HPDE6-E6E7 (cell line): Measurements from ENCODE around the gene HOXA6.

ENCODE experiments used
- DNase-seq: peaks from one replicate; pipeline ENCODE4 v3.0.0; 2011; ENCODE audit warnings: missing footprints; ENCODE audit errors: extremely low spot score

HOXA6 gene

DNA sequence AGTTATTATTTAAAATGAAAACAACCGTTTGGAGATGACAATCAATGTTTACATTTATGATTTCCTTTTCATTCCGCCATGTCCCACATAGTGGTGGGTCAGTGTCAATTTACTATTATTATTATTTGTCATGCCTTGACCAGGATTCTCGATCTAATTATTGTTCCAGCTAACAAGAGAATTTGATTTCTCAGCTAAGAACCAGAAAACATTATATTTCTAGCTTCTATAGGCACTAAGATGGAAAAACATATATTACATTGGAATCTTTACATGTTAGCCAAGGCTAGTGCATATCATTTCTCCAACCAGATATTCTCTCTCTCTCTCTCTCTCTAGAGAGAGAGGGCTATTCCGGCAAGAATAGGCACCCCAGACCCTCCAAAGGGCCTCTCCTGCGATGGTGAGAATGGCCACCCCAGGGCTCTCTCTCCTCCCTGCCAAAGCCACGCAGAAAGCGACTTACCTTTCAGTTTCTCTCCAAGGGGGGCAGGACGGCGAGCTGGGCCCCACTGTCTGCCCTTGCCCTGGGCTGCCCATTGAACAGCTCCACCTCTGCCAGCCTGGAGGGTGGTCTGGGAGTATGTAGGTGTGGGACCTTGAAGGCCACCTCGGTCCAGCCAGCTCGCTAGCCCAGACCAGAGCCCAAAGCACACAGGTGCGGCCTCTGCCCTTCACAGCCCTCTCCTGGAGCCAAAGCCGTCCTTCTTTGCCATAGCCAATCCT, 2.4 kb upstream of the HOXA6 start:
- DNase-seq = no peak

DNA sequence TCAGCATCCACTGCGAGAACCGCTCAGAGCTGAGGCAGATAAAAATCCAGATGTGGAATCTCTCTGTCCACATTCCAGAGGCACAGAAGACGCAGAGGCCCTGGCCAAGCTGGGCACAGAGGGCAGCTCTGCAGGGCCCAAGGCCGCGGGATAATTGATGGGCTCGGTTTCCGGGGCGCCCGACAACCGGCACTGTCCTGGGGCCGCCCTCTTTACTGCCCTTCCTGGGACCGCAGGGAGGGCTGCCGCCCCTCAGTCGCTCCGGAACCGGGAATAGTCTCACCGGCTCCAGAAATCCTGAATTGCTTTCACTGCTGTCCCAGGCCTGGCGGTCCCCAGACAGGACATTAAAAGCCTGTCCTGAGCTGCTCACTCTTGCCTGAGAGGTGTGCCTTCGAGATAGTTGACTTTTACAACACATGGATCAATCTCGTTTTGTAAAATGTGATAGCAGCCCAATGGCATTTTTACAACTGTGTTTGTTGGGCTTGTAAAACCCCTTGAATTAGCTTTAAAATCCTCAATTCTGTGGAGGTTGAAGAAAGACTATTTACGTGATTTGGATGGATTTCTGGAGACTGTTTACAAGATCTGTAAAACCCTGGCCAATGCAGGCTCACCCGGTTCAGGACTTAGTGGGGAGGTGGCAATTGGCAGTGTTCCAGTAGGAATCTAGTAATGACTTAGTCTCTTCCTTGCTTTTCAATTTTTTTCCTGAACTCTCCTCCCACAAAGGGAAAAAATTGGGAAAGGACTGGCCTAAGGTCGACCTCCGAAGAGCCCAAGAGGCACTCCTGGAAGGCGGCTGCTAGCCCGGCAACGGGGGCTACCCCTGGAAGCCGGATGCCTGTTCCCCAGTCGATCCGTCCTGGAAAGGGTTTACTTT, 1.4 kb upstream of the HOXA6 start:
- no peak for DNase-seq

DNA sequence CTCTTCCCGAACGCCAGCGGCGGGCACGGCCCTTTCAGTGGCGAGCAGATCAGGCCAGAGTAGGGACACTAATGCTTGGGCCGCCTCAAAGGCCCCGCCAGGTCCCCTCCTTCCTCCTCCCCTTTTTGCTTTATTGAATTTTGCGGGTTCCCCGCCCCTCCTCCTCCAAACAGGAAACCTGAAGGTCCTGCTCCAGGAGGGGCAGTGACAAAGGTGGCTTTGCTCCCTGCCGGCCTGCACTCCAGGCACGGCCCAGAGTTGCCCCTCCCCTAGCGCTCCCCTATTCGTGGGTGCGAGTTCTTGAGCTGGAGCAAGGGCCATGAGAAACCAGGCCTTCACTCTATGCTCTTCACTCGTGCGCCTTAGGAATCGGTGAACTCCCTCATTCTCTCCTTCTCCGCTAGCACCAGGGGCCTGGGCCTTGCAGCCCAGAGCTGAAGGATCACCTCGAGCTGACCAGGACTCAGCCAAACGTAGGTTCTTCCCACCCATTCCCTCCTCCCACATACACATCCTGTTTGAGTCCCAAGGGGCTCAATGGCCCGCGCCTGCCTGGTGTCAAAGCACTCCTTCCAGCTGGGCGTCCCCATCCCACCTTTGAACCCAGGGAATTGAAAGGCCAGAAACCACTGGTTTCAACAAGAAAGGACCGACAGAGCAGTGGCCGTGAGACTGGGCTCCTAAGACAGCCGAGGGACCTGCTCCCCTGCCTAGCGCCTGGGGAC, 619 bp upstream of the HOXA6 start:
- DNase-seq = no peak

DNA sequence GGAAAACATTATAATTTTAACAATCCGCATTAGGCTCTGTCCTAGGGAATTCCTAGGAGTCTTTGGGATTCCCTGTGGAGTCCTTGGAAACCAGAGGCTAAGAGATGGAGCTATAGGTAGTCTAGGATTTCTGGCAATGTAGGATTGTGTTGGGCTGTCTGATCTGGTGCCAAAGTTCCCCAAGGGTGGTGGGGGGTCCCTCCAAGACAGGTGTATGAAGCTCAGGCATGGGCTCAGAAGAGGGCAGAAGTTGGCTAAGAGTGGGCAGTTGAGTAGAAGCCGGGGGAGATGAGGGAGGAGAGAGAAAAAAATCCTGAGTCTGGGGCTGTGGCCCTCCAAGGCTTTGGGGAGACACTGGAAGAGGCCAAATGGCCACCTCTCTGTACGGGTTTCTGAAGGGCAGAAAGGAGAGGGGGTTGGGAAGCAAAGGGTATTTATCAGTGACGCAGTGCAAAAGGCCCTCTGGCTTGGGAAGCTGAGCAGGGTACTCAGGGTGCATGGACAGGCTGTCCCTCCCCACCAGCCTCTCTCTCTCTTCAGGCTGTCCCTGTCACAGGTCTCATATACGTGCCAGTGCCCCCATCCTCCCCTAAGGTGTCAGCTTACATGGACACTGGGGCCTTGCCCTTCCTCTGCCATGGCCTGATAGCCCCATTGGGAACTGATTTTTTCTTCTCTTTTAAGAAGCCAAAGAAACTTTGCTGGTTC, 929 bp downstream of the HOXA6 start:
- DNase-seq = no peak

DNA sequence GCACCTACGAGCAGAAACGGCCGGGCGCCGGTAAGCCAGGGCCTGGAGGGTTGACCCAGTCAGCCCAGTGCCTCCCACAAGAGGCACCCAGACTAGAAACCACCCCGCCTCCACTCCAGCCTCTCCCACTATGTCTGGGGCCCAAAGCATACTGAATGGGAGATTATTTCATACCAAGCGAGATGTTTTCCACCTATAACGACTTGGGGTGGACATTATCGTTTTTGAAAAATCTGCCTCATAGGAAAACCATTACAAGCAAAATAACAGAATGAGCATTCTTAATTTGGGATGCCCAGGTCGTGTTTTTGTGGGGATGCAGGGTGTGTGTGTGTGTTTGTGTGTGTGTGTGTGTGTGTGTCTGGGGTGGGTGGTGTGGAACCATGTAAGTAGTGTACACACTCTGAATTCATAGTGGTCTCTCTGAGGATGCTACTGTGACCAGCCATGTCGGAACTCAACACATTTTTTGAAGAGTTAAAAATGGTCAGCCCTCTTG, 1.6 kb downstream of the HOXA6 start:
- no peak for DNase-seq

DNA sequence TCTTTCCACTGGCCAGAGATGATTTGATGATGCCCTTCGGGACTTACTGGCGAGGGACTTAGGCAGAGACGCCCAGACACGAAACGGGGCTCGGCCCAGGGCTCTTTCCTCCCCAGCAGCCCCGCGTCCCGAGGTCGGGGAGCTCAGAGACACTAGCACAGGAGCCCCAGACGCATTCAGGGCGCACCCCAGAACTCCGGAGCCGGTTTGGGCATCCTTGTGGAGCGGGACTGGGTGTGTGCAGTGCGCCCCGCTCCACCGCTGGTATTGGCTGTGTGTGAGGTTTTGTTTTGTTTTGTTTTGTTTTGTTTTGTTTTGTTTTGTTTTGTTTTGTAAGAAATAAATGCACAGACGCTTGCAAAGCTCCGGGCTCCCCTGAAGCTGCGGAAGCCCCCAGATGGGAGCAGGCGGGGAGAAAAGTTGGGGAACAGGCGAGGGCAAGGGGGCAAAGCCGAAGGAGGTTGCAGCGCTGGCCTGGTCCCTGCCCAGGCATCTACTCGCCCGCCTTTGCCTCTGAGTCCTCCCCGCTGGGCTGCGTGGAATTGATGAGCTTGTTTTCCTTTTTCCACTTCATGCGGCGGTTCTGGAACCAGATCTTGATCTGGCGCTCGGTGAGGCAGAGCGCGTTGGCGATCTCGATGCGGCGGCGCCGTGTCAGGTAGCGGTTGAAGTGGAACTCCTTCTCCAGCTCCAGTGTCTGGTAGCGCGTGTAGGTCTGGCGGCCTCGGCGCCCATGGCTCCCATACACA, 2.2 kb downstream of the HOXA6 start:
- DNase-seq = no peak

DNA sequence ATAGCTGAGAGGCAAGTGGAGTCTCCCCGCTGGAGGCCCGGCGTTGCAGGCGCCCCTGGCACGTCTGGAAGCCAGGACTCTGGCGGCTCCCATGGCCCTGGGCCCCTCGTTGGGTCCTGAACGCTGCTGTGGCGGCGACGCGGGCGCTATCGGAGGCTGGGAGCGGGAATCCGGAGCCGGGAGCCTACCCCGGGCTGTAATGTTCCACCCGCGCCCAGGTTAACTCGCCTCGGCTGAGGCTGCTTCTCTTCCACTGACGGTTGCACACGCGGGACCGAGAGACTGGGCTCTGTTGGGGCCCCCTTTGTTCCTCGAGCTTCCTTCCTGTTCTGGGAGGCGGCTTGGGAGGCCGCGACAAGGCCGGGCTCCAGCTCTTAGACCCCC, 2.8 kb downstream of the HOXA6 start:
- no peak for DNase-seq

DNA sequence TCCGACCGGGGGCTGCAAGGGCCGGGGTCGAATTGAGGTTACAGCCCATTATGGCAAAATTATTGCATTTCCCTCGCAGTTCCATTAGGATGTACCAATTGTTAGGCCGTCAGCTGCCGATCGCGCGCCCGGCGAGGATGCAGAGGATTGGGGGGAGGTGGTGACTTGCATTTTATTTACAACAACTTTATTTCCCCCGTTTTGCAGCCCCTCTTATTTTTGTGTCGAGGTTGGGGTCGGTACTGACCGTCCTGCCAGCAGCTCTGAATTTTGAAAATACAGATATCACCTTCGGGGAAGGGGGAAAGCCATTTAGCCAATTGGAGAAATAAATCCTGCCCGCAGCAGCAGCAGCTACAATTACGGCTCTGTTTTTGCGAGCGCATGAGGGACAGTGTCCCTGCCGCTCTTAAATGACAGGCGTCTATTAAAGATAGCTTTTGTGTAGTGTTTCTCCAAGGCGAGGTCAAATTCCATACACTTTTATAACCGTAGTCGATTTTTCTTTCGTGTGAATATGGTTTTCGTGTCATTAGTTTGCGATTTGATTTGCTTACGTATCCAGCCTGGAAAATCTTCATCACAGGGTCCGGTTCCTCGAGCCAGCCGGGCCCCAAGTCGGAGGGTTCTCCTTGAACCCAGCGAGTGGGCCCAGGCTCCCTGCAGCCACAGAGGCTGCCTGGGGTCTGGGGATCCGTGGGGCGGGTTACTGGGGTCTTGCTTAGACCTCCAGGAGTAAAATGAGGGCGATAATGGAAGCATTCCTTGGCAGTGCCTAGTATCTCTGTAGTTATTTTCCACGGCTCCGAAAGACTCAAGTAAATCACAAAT, 3.4 kb downstream of the HOXA6 start:
- DNase-seq = no peak

DNA sequence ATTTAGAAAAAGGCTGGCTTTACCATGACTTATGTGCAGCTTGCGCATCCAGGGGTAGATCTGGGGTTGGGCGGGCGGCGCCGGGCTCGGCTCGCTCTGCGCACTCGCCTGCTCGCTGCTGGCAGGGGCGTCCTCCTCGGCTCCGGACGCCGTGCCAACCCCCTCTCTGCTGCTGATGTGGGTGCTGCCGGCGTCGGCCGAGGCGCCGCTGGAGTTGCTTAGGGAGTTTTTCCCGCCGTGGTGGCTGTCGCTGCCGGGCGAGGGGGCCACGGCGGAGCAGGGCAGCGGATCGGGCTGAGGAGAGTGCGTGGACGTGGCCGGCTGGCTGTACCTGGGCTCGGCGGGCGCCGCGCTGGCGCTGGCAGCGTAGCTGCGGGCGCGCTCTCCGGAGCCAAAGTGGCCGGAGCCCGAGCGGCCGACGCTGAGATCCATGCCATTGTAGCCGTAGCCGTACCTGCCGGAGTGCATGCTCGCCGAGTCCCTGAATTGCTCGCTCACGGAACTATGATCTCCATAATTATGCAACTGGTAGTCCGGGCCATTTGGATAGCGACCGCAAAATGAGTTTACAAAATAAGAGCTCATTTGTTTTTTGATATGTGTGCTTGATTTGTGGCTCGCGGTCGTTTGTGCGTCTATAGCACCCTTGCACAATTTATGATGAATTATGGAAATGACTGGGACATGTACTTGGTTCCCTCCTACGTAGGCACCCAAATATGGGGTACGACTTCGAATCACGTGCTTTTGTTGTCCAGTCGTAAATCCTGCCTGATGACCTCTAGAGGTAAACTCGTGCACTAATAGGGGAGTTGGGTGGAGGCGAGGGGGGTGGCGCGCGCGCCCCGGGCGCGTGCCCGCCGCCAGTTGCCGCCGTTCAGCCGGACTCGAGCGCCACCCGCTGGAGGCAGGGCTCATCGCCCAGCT, 4.3 kb downstream of the HOXA6 start, which contains the start of gene HOXA5:
Gene HOXA5 (minus strand): TSS at position 659 of the 927 bp plus-strand sequence. CDS start 74 bp downstream, at position 585.
- DNase-seq = peak; percentile 92

DNA sequence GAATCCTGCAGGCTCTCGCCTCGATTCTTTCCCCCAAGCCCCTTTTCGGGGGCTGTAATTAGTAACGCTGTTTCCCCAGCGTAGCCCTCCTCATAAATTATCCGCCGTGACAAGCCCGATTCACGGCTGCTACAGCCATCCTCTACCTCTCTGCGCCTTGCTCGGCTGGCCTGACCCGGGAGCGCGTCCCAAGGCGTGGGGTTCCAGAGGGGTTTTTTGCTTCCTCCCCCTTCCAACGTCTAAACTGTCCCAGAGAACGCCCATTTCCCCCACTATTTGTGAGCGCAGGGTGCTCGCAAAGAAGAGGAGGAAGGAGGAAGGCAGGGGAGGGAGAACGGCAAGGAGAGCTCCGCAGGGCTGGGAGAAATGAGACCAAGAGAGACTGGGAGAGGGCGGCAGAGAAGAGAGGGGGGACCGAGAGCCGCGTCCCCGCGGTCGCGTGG, 5.0 kb downstream of the HOXA6 start:
- no peak for DNase-seq

DNA sequence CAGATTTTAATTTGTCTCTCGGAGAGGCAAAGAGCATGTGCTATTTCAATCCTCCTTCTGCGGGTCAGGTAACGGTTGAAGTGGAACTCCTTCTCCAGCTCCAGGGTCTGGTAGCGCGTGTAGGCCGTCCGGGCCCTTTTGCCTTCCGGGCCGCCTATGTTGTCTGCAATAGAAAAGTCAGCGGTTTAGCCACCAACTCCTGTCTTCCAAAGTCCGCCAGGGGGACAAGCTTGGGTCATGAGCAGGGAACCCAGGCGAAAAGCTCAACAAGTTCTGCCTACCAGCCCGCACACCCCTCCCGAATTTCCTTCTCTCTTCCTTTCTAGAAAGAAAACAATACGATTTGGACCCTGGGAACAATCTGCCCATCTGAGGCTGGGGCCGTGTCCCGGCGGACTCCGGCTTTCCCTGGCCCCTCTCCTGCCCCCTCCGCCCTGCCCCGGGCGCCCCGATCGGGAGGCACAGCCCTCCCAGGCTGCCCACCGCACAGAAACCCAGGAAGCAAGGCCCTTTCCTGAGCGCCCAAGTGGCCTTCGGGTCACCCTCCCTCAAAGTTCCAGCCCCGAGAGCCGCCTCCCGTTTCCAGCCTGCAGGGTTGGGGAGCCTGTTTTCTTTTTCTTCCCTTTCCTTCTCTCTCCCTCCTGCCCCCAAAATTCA, 5.5 kb downstream of the HOXA6 start:
- DNase-seq = no peak

DNA sequence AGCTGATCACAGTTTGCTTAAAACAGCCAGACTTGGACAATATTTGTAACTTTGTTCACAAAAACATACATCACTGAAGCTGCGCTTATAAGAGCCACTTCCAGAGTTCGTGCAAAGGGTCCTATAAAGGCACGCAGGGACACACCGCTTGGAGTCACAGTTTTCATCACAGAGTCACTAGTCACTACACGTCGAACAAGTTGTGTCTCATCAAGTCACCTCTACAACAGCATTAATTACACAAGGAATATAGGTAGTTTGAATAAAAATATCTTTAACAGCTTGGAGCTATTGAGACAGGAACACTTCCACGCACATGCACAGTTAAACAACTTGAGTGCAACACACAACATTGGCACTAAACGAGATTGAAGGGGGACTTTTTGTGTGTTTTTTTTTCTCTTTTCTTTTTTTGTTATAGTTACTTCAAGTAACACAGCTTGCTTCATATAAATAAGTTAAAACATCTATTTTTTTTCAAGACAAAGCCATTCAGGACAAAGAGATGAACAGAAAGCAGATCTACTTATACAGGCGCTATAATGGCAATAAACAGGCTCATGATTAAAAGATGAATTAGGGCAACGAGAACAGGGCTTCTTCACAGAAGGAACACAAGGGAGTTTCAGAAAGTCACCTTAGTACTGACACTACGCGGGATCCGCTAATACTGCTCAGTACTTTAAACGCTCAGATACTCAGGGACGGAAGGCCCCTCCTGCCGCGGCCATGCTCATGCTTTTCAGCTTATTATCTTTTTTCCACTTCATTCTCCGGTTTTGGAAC, 6.2 kb downstream of the HOXA6 start:
- no peak for DNase-seq

DNA sequence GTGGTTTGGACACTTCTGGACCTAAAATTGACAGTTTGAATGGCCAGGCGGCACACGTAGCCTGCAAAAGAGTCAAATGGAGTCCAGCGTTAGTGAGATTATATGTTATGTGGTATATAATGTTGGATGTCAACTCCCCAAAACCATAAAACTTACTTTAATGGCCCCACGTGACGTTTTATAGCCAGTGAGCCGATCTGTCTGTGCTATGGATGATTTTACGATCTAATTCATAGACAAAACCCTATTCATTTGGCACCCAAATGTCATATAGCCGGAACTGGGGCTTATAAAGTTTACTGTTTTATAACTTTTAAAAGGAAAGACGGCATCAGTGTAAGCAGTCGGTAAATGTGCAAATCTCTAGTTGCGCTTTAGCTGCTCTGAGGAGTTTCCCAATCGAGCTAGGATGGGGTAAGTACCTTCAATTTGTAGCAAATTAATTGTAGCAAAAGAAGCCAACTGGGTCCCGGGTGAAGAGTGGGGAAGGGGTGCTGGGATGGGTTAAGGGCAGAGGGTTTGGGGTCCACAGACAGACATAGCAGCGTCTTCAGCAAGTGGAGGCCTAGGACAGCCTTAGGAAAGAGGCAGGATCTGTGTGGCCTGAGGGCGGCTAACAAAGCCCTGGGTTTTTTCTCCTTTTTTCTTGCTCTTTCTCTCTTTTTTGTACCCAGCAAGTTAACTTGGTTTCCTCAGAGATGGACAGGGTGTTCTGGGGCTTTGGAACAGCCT, 7.3 kb downstream of the HOXA6 start:
- no peak for DNase-seq

DNA sequence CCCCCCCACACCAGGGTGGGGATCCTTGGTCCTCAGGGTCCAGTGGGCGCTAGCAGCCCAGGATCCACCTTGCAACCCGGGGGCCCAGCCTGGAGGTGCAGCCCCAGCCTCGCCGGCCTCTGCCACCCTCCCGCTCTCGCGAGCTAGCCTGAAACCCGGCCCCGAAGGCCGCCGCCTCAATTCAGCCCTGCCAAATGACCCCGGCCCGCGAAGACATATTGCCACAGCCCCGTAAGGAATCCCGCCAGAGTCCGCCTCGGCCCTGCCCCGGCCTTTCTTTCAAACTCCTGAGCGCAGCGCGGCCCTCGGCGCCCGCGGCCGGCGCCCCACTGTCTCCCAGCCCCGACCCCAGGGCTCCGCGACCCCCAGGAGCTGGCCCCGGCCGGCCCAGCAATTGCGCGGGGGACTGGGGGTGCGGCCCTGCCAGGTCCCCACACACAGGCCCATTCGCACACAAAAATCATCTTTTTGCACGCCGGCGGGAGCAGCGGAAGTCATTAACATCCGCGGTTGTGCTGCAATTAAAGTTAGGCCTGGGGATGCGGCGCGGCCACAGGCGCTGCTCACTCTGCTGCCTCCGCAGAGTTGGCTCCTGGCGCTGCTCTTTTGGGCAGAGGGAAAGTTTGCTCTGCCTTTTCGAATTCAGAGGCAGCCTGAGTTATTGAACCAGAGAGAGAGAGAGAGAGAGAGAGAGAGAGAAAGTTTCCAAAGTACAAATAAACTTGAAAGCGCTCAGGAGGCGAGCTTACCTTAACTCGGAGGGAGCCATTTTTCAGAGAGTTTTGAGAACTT, 8.0 kb downstream of the HOXA6 start:
- no peak for DNase-seq

DNA sequence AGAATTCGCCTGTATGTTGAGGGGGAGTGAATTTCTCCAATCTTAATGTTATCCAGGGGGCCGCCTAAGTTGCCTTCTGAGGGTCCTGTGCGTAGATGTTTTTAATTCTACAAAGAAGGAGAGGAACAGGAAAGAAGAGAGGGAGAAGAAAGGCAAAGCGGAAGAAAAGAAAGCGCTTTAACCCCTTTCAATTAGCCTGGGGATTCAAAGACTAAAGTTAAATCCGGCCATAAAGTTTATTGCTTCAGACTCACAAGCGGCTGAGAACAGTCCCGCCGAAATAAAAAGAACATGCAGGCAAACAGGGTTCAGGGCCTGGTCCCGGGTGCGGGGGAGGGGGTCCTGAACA, 8.6 kb downstream of the HOXA6 start:
- DNase-seq = no peak

DNA sequence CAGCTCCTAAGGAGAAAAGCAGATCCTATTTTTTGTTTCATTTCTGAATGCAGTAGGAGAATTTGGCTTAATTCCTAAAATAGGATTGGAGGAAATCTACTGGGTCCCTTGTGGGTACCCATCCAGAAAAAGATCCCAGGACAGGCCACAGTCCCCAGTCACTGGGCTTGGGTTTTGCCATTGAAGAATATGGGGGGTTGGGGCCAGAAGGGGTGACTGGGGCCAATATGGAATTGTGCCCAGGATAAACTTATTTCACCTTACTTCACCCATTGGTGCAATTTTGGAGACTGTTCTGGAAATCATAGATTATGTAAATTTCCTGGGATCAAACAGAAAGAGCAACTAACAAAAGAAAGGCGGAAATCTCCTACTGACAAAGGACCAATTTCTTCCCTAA, 9.1 kb downstream of the HOXA6 start:
- no peak for DNase-seq
